Kidney epithelial cell (primary cell): Measurements from ENCODE around the gene RPP25L. TPM values are rescaled to one million over a fixed set of nuclear protein-coding genes. Genes with fewer than 3 reads are reported as not detected.

Source experiments
- DNase-seq: peaks from one replicate; pipeline ENCODE4 v3.0.0-alpha.2; 2010; ENCODE audit warnings: low read depth
- H3K27me3 ChIP-seq: 2 replicates; pipeline ENCODE4 v1.6.0; 2011; ENCODE audit warnings: low read length; ENCODE audit not compliant: control insufficient read depth, insufficient read depth
- H3K36me3 ChIP-seq: 2 replicates; pipeline ENCODE4 v1.5.1; 2011; ENCODE audit warnings: low read length; ENCODE audit not compliant: control insufficient read depth, insufficient read depth
- H3K4me3 ChIP-seq: 2 replicates; pipeline ENCODE4 v1.5.1; 2011; ENCODE audit warnings: low read depth, mild to moderate bottlenecking, control low read depth, low read length
- total RNA-seq: library from RNA; depleted of rRNA; stranded (reverse); fragments of >200 nt; gene quantifications from 2 replicates; pipeline ENCODE4 v1.2.3, GENCODE V29; 2015
- TF ChIP-seq, protein P1 (sequence below): IDR thresholded peaks from 2 replicates; pipeline ENCODE4 v1.5.1; 2011; ENCODE audit warnings: mild to moderate bottlenecking, moderate library complexity, low read length, control low read depth, inconsistent platforms; ENCODE audit not compliant: insufficient read depth, poor library complexity, severe bottlenecking

The RPP25L gene
- total RNA-seq, 1 donor from 2014 or later: 31.5 TPM

DNA sequence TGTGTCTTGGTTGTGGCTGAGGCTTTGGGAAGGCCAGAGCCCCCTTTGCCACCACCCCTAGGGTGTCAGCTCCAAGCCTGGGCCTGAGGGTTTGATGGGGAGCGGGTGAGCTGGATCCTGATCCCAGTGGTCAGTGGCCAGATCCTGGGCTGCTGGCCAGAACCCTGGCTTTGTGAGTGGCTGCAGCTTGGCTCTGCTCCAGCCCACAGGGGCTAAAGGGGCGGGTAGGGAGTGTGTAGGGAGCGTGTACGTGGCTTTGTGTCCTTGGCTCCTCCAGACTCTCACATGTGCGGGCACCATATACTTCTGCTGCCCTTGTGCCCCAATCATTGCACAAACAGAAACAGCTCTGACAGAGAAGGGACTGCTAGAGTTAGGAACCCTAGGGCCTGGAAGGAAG is 38.9 kb upstream of the RPP25L start:
- no peak for DNase-seq
- Histone ChIP-seq H3K36me3 (no peaks in the 10 kb centered on the region), H3K4me3 (no peak overlapping the region), H3K27me3 (no peaks in the 10 kb centered on the region)
- TF ChIP-seq, protein P1, sequence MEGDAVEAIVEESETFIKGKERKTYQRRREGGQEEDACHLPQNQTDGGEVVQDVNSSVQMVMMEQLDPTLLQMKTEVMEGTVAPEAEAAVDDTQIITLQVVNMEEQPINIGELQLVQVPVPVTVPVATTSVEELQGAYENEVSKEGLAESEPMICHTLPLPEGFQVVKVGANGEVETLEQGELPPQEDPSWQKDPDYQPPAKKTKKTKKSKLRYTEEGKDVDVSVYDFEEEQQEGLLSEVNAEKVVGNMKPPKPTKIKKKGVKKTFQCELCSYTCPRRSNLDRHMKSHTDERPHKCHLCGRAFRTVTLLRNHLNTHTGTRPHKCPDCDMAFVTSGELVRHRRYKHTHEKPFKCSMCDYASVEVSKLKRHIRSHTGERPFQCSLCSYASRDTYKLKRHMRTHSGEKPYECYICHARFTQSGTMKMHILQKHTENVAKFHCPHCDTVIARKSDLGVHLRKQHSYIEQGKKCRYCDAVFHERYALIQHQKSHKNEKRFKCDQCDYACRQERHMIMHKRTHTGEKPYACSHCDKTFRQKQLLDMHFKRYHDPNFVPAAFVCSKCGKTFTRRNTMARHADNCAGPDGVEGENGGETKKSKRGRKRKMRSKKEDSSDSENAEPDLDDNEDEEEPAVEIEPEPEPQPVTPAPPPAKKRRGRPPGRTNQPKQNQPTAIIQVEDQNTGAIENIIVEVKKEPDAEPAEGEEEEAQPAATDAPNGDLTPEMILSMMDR: no peak

DNA sequence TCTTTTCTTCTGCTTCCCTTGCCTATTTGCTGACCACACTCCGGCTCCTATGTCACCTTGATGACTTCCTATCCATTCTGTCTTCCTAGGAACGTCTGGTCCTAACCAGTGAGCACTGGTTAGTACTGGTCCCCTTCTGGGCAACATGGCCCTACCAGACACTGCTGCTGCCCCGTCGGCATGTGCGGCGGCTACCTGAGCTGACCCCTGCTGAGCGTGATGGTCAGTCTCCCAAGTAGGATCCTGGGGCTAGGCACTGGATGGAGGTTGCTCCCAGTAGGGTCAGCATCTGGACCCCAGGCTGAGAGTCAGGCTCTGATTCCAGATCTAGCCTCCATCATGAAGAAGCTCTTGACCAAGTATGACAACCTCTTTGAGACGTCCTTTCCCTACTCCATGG is 36.8 kb upstream of the RPP25L start:
- H3K4me3 ChIP-seq: no peak overlapping the region
- DNase-seq: no peak
- TF ChIP-seq, protein P1: no peak
- no peaks in the 10 kb centered on the region for H3K27me3 ChIP-seq
- H3K36me3 ChIP-seq: no peaks in the 10 kb centered on the region

DNA sequence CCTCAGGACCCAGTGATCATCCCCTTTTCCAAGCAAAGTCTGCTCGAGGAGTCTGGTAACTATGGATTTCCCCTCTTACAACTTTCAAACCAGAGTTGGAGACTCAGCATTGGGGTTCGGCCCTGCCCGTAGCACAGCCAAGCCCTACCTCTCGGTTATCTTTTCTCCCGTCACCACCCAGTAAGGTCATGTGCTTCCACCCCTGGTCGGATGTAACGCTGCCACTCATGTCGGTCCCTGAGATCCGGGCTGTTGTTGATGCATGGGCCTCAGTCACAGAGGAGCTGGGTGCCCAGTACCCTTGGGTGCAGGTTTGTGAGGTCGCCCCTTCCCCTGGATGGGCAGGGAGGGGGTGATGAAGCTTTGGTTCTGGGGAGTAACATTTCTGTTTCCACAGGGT is 35.8 kb upstream of the RPP25L start:
- Histone ChIP-seq H3K36me3 (no peaks in the 10 kb centered on the region), H3K4me3 (peak overlapping the region; percentile 61), H3K27me3 (no peaks in the 10 kb centered on the region)
- no peak for DNase-seq
- TF ChIP-seq, protein P1: no peak

DNA sequence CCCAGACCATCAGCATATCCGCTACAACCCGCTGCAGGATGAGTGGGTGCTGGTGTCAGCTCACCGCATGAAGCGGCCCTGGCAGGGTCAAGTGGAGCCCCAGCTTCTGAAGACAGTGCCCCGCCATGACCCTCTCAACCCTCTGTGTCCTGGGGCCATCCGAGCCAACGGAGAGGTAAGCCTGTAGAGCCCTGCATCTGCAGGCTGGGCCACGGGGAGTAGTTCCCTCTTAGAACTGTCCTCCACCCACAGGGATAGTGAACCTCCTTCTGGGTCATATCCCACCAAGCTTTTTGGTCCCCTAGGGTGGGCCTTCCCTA is 35.1 kb upstream of the RPP25L start:
- Histone ChIP-seq H3K4me3 (peak overlapping the region; percentile 61), H3K36me3 (no peaks in the 10 kb centered on the region), H3K27me3 (no peaks in the 10 kb centered on the region)
- TF ChIP-seq, protein P1: no peak
- DNase-seq: no peak

DNA sequence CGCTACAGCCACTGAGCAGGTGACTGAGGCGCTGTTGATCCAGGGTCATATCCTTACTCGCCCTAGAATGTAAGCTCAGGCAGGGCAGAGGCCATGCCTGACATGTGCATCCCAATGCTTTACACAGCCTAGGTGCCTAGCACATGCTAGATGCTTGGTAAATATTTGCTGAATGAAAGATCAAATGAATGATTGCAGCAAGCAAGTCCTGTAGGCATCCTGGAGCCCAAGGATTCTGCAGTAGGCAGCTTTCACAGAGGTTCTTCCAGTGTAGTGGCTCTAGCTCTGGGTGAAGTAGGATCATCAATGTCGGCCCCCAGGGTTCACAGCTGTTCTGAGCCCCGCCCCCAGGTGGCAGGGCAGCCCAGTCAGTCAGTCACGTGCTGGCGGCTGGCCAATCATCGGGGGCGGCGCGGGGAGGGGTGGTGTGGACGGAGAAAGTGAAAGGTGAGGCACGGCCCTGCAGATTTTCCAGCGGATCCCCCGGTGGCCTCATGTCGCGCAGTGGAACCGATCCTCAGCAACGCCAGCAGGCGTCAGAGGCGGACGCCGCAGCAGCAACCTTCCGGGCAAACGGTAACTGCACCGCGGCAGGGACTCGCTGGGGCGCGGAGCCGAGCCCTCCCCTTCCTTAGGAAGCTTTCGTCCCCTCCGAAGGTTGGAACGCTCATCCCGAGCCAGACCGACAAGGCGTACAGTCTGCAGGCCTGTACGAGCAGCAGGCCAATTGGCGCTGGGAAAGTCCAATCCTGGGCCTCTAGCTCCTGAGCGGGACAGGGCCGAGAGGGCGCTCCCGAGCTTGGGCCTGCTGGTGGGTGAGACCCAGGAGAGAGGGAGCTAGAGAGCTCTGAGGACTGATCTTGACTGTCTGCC is 34.5 kb upstream of the RPP25L start, which contains the start of gene GALT:
Gene GALT (plus strand): TSS at position 465 of the 873 bp plus-strand sequence. CDS start 30 bp downstream, at position 495.
- Histone ChIP-seq H3K27me3 (no peaks in the 10 kb centered on the region), H3K4me3 (peak within 1 kb of the TSS; percentile 61), H3K36me3 (no peaks in the 10 kb centered on the region)
- TF ChIP-seq, protein P1: peak; percentile 74
- DNase-seq: peak; percentile 50
